NB4 (cell line): ENCODE data around the gene VIM.

Experiments
- MYC ChIP-seq: IDR thresholded peaks from 2 replicates; pipeline ENCODE4 v1.6.1; 2011; ENCODE audit warnings: low read depth, low read length
- POLR2A ChIP-seq: IDR thresholded peaks from 2 replicates; pipeline ENCODE4 v1.6.1; 2011; ENCODE audit warnings: mild to moderate bottlenecking; ENCODE audit not compliant: insufficient read length; ENCODE audit errors: extremely low read depth
- TF ChIP-seq, protein P1 (sequence below): IDR thresholded peaks from one replicate; pipeline ENCODE4 v1.5.1; 2012; ENCODE audit warnings: low read depth, low read length
- TF ChIP-seq, protein P2 (sequence below): IDR thresholded peaks from 2 replicates; pipeline ENCODE4 v1.6.1; 2011; ENCODE audit warnings: low read depth, low read length

DNA sequence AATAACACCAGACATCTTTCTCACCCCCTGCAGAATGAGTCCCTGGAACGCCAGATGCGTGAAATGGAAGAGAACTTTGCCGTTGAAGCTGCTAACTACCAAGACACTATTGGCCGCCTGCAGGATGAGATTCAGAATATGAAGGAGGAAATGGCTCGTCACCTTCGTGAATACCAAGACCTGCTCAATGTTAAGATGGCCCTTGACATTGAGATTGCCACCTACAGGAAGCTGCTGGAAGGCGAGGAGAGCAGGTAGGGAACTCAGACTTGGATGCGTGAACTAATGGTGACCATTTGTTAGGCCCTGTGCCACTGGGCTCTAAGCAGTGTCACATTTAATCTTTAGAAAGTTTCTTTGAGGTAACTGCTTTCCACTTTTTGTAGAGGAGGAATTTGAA lies 7.1 kb downstream of the VIM start:
- TF ChIP-seq, protein P1, sequence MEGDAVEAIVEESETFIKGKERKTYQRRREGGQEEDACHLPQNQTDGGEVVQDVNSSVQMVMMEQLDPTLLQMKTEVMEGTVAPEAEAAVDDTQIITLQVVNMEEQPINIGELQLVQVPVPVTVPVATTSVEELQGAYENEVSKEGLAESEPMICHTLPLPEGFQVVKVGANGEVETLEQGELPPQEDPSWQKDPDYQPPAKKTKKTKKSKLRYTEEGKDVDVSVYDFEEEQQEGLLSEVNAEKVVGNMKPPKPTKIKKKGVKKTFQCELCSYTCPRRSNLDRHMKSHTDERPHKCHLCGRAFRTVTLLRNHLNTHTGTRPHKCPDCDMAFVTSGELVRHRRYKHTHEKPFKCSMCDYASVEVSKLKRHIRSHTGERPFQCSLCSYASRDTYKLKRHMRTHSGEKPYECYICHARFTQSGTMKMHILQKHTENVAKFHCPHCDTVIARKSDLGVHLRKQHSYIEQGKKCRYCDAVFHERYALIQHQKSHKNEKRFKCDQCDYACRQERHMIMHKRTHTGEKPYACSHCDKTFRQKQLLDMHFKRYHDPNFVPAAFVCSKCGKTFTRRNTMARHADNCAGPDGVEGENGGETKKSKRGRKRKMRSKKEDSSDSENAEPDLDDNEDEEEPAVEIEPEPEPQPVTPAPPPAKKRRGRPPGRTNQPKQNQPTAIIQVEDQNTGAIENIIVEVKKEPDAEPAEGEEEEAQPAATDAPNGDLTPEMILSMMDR = no peak
- TF ChIP-seq POLR2A = no peak
- TF ChIP-seq, protein P2, sequence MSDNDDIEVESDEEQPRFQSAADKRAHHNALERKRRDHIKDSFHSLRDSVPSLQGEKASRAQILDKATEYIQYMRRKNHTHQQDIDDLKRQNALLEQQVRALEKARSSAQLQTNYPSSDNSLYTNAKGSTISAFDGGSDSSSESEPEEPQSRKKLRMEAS = no peak
- no peak for TF ChIP-seq MYC
